Motor neuron (in vitro differentiated cells): ENCODE data around the gene CDH12. TPM values are rescaled to one million over a fixed set of nuclear protein-coding genes. Genes with fewer than 3 reads are reported as not detected.

Experiments
- ATAC-seq, 8 experiments: fragments of 200-7000 bp; cut with Tn5 transposase; replicated peaks in 6 of 8; 2 replicates each; pipeline ENCODE4 v1.8.0; 2021; ENCODE audit warnings: mild to moderate bottlenecking in 8 of 8, moderate library complexity in 8 of 8
- H3K27ac ChIP-seq, 2 donors: fragments of 250-450 bp; sonication (Bioruptor Pico); 2 replicates each; pipeline ENCODE4 v1.9.0; 2021; ENCODE audit warnings: antibody characterized with exemption in 2 of 2, mild to moderate bottlenecking in 2 of 2, moderate library complexity in 1 of 2
- H3K4me1 ChIP-seq, 2 donors: fragments of 250-450 bp; sonication (Bioruptor Pico); replicated peaks in 1 of 2; 2 replicates each; pipeline ENCODE4 v1.6.1; 2021; ENCODE audit warnings: antibody characterized with exemption in 2 of 2, mild to moderate bottlenecking in 2 of 2, moderate library complexity in 1 of 2
- H3K4me3 ChIP-seq, 5 donors: fragments of 250-450 bp; sonication (Bioruptor Pico); 2 replicates each; pipeline ENCODE4 v1.9.0; 2021; ENCODE audit warnings: antibody characterized with exemption in 5 of 5, mild to moderate bottlenecking in 5 of 5, moderate library complexity in 4 of 5
- WGBS, 10 experiments: fragments of 450-650 bp; shearing (Covaris generic); methylation state at CpG; one replicate each; pipeline ENCODE4 v1.0.0; 2022; 5-methylcytosine and 5-hydroxymethylcytosine counted together
- in situ Hi-C, 9 experiments: fragments of 400-800 bp; cut with MboI; loops; one replicate each; pipeline ENCODE4 v1.15.0; 2021; ENCODE audit warnings: low sequenced_read_pairs in 9 of 9, low pct_unique_long_range_greater_than_20kb in 2 of 9; ENCODE audit not compliant: unreplicated experiment in 9 of 9
- total RNA-seq, 8 experiments: library from RNA; unstranded; fragments of 300-600 nt; gene quantifications; 2 replicates each; pipeline versions ENCODE4 v1.2.3 to v1.2.4, GENCODE V29; 2022

The CDH12 gene
- total RNA-seq, 8 experiments from 2014 or later = 1.6 to 30.5 (median 23.7) TPM; not detected in 3

GRCh38 chr5:22514231-22514630, 338.9 kb downstream of the CDH12 start:
- H3K27ac ChIP-seq = no peak overlapping the region
- ATAC-seq = peak in 4 of 8 experiments; percentile 28 to 44 (median 39)
- in situ Hi-C loops = no loop called here
- H3K4me3 ChIP-seq = no peak overlapping the region
- peaks cover 0 to 11% of the 10 kb centered on the region in 2 donors for H3K4me1 ChIP-seq

DNA sequence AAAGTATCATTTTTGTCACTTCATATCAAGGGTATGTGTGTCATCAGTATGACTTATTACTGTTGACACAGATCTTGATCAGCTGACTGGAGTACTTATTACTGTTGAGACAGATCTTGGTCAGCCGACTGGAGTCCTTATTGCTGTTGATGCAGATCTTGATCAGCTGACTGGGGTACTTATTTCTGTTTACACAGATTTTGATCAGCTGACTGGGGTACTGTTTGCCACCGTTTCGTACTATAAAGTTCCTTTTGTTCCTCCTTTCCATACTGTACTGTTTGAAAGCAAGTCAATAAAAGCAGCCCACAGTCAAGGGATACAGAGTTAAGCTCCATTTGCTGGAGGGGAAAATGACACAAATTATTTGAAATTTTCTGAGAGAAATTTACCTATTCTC, 347.3 kb downstream of the CDH12 start:
- WGBS, 10 experiments = 0 to 100% (median 43%) methylated on average over 1 to 3 of the region's 3 CpGs
- no peak overlapping the region for H3K27ac ChIP-seq

GRCh38 chr5:22504411-22504810, 348.7 kb downstream of the CDH12 start:
- Histone ChIP-seq H3K4me1 (peaks cover 0 to 18% of the 10 kb centered on the region in 2 donors), H3K27ac (no peak overlapping the region), H3K4me3 (no peak overlapping the region)
- no peak for ATAC-seq
- WGBS, 10 experiments = 6 to 100% (median 81%) methylated on average over 1 to 3 of the region's 3 CpGs
- in situ Hi-C loops = no loop called here

More for the DNA sequence above, 347.3 kb downstream of the CDH12 start:
- in situ Hi-C loops = no loop called here
- no peak for ATAC-seq
- peaks cover 0 to 8% of the 10 kb centered on the region in 2 donors for H3K4me1 ChIP-seq
- H3K4me3 ChIP-seq = no peak overlapping the region

GRCh38 chr5:22500556-22500955, 352.6 kb downstream of the CDH12 start:
- in situ Hi-C loops = no loop called here

GRCh38 chr5:22496666-22497065, 356.5 kb downstream of the CDH12 start:
- ATAC-seq = no peak
- Histone ChIP-seq H3K27ac (no peak overlapping the region), H3K4me1 (peaks cover 0 to 14% of the 10 kb centered on the region in 2 donors), H3K4me3 (no peak overlapping the region)
- in situ Hi-C loops = no loop called here
- 0 to 82% (median 31%) methylated on average over 1 to 4 of the region's 4 CpGs for WGBS, 10 experiments

More at GRCh38 chr5:22500556-22500955, 352.6 kb downstream of the CDH12 start:
- H3K4me1 ChIP-seq = peaks cover 0 to 17% of the 10 kb centered on the region in 2 donors
- no peak overlapping the region for H3K27ac ChIP-seq
- ATAC-seq = peak in 3 of 8 experiments; percentile 56 to 84 (median 80)
- H3K4me3 ChIP-seq = no peak overlapping the region
- WGBS, 10 experiments = 0 to 90% (median 60%) methylated on average over 1 of the region's 1 CpG; no CpG with 5 or more reads in 5 of the 10 experiments

DNA sequence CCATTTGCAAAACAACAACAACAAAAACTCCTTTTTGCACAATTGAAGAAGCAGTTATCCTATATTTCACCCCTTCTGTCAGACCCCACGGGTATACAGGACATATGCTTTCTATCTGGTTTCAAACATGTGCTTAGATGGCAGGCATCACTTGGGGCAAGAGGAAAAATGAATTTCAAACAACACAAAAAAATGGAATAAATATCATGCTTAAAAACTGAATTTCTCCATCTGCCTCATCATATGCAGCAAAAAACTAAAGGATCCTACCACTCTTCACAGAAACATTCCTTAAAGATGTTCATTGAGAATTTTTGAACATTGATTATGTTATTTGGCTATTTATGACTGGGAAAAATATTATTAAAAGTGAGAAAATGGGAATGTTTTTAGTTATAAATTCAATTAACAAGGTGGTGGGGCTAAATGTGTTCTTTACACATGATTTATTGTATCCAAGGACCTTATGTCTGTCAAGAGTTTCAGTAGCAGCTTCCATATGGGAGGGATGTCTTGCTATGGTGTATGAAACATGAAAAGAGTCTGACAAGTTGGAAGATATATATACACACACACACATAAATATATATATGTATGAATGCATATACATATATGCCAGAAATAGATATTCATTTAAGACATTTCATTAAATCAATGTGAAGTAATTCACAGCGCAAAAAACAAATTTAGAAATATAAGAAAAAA, 358.0 kb downstream of the CDH12 start:
- WGBS, 10 experiments = 0 to 100% (median 72%) methylated on average over 1 to 2 of the region's 2 CpGs; no CpG with 5 or more reads in 1 of the 10 experiments
- in situ Hi-C loops = no loop called here
- no peak overlapping the region for H3K4me3 ChIP-seq
- no peak overlapping the region for H3K27ac ChIP-seq
- peaks cover 0 to 7% of the 10 kb centered on the region in 2 donors for H3K4me1 ChIP-seq
- no peak for ATAC-seq

GRCh38 chr5:22488427-22488826, 364.7 kb downstream of the CDH12 start:
- Histone ChIP-seq H3K4me3 (no peak overlapping the region), H3K4me1 (no peaks in the 10 kb centered on the region), H3K27ac (no peak overlapping the region)
- in situ Hi-C loops = no loop called here
- no peak for ATAC-seq

GRCh38 chr5:22480305-22480704, 372.8 kb downstream of the CDH12 start:
- ATAC-seq = no peak

DNA sequence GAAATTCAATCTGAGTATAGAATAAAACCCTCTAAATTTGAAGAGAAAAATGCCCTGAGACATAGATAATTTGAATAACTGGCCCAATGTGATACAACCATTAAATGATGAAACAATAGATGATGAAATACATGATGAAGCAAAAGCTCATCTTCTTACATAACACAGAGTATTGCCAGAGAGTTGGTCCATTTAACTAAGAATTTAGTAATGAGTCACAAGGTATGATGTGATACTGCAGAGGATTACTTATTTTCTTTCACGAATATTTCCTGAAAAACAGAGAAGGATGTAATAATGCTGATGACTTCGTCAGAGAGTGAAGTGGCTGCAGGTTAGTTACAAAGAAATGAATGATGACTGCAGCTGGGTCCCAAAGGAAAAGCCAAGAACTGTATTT, 379.3 kb downstream of the CDH12 start:
- peak in 5 of 8 experiments; percentile 64 to 93 (median 71) for ATAC-seq
- H3K4me1 ChIP-seq = peaks cover 3 to 7% of the 10 kb centered on the region in 2 donors
- no peak overlapping the region for H3K27ac ChIP-seq
- no peak overlapping the region for H3K4me3 ChIP-seq
- in situ Hi-C loops = no loop called here
- 0 to 83% (median 55%) methylated on average over 1 to 2 of the region's 2 CpGs; no CpG with 5 or more reads in 1 of the 10 experiments for WGBS, 10 experiments

More at GRCh38 chr5:22480305-22480704, 372.8 kb downstream of the CDH12 start:
- 4 to 100% (median 50%) methylated on average over 1 to 5 of the region's 5 CpGs; no CpG with 5 or more reads in 1 of the 10 experiments for WGBS, 10 experiments
- Histone ChIP-seq H3K4me3 (no peak overlapping the region), H3K4me1 (no peaks in the 10 kb centered on the region), H3K27ac (no peak overlapping the region)
- in situ Hi-C loops = no loop called here

GRCh38 chr5:22471154-22471553, 382.0 kb downstream of the CDH12 start:
- no peak for ATAC-seq
- H3K4me3 ChIP-seq = no peak overlapping the region
- in situ Hi-C loops = no loop called here
- H3K4me1 ChIP-seq = peaks cover 3 to 7% of the 10 kb centered on the region in 2 donors
- H3K27ac ChIP-seq = no peak overlapping the region
- 83 to 100% (median 92%) methylated on average over 1 to 2 of the region's 2 CpGs; no CpG with 5 or more reads in 7 of the 10 experiments for WGBS, 10 experiments

GRCh38 chr5:22470408-22470807, 382.7 kb downstream of the CDH12 start:
- in situ Hi-C loops = no loop called here
- no peak overlapping the region for H3K27ac ChIP-seq
- no peak for ATAC-seq
- H3K4me1 ChIP-seq = peaks cover 3 to 7% of the 10 kb centered on the region in 2 donors
- 23 to 100% (median 59%) methylated on average over 2 to 3 of the region's 3 CpGs; no CpG with 5 or more reads in 3 of the 10 experiments for WGBS, 10 experiments
- H3K4me3 ChIP-seq = no peak overlapping the region

DNA sequence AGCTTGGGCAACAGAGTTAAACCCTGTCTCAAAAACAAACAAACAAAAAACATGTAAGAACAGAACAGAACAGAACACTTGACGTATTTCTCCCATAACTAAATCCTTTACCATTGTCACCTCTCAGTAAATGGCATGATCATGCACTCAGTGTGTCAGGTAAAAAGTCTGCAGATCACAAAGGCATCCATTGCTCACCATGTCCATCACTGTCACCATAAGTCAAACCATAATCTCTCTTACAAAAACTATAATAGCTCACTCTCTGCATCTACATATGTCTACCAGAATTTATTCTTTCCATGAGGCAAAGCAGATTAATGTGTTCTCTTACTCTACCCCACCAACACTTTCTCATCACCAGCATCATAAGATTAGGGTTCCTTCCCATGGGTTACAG, 387.5 kb downstream of the CDH12 start:
- ATAC-seq = no peak
- 0 to 100% (median 67%) methylated on average over 1 of the region's 1 CpG; no CpG with 5 or more reads in 3 of the 10 experiments for WGBS, 10 experiments
- H3K4me3 ChIP-seq = no peak overlapping the region
- no peaks in the 10 kb centered on the region for H3K4me1 ChIP-seq
- in situ Hi-C loops = no loop called here
- no peak overlapping the region for H3K27ac ChIP-seq

DNA sequence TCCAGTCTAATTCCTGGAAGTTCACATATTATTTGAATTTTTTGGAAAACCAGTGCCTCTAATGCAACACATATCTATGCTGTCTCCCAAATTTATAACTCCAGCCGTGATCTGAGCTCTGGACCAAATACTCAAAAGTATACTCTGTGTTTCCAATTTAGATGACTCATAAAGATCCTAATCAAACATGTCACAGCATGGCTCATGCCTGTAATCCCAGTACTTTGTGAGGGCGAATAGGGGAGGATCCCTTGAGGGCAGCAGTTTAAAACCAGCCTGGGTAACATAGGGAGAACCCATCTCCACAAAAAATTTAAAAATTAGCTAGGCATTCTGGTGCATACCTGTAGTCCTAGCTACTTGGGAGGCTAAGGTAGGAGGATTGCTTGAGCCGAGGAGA, 388.0 kb downstream of the CDH12 start:
- no peak for ATAC-seq
- no peaks in the 10 kb centered on the region for H3K4me1 ChIP-seq
- no peak overlapping the region for H3K4me3 ChIP-seq
- WGBS, 10 experiments = 0 to 100% (median 83%) methylated on average over 1 to 3 of the region's 3 CpGs; no CpG with 5 or more reads in 3 of the 10 experiments
- in situ Hi-C loops = no loop called here
- no peak overlapping the region for H3K27ac ChIP-seq

- peak in 1 of 8 experiments; percentile 54 for ATAC-seq
- no peak overlapping the region for H3K4me3 ChIP-seq
- in situ Hi-C loops = no loop called here
- WGBS, 10 experiments = 0 to 100% (median 79%) methylated on average over 3 to 4 of the region's 4 CpGs
- peaks cover 0 to 5% of the 10 kb centered on the region in 2 donors for H3K4me1 ChIP-seq
- no peak overlapping the region for H3K27ac ChIP-seq
These were observed 393.0 kb downstream of the CDH12 start for GRCh38 chr5:22460189-22460588.
